Hepatocyte (in vitro differentiated cells): ENCODE results near the gene MPP4. TPM values are rescaled to one million over a fixed set of nuclear protein-coding genes. Genes with fewer than 3 reads are reported as not detected.

Experiments
- DNase-seq: peaks from one replicate; pipeline ENCODE4 v3.0.0-alpha.2; 2016; ENCODE audit warnings: low spot score
- H2AFZ ChIP-seq: fragments of 200-600 bp; sonication (generic); 2 replicates; pipeline ENCODE4 v1.6.0; 2016; ENCODE audit warnings: antibody characterized with exemption, mild to moderate bottlenecking
- H3K27ac ChIP-seq: fragments of 200-600 bp; sonication (generic); 2 replicates; pipeline ENCODE4 v1.5.1; 2016; ENCODE audit warnings: mild to moderate bottlenecking
- H3K27me3 ChIP-seq: fragments of 200-600 bp; sonication (generic); 2 replicates; pipeline ENCODE4 v1.6.1; 2016
- H3K36me3 ChIP-seq: fragments of 200-600 bp; sonication (generic); replicated peaks from 2 replicates; pipeline ENCODE4 v1.5.1; 2016; ENCODE audit warnings: low read depth; ENCODE audit not compliant: insufficient read depth
- H3K4me1 ChIP-seq: fragments of 200-600 bp; sonication (generic); 2 replicates; pipeline ENCODE4 v1.5.1; 2016; ENCODE audit warnings: mild to moderate bottlenecking, moderate library complexity; ENCODE audit not compliant: insufficient read depth
- H3K4me2 ChIP-seq: fragments of 200-600 bp; sonication (generic); 2 replicates; pipeline ENCODE4 v1.6.0; 2016
- H3K4me3 ChIP-seq: fragments of 200-600 bp; sonication (generic); 2 replicates; pipeline ENCODE4 v1.5.1; 2016; ENCODE audit warnings: mild to moderate bottlenecking
- H3K79me2 ChIP-seq: fragments of 200-600 bp; sonication (generic); 2 replicates; pipeline ENCODE4 v1.6.0; 2017; ENCODE audit warnings: mild to moderate bottlenecking
- H3K9me2 ChIP-seq: fragments of 200-600 bp; sonication (generic); replicated peaks from 2 replicates; pipeline ENCODE4 v1.6.0; 2017; ENCODE audit warnings: mild to moderate bottlenecking; ENCODE audit not compliant: insufficient read depth
- H3K9me3 ChIP-seq: fragments of 200-600 bp; sonication (generic); 2 replicates; pipeline ENCODE4 v1.5.1; 2016; ENCODE audit warnings: low read depth, mild to moderate bottlenecking
- H4K20me1 ChIP-seq: fragments of 200-600 bp; sonication (generic); 2 replicates; pipeline ENCODE4 v1.6.0; 2016; ENCODE audit warnings: mild to moderate bottlenecking; ENCODE audit not compliant: insufficient read depth, poor library complexity, severe bottlenecking
- CTCF ChIP-seq: fragments of 200-600 bp; sonication (generic); IDR thresholded peaks from 2 replicates; pipeline ENCODE4 v1.5.1; 2016; ENCODE audit warnings: antibody characterized with exemption, mild to moderate bottlenecking; ENCODE audit not compliant: poor library complexity
- EZH2 ChIP-seq: fragments of 200-600 bp; sonication (generic); IDR thresholded peaks from 2 replicates; pipeline ENCODE4 v1.6.1; 2016; ENCODE audit warnings: antibody characterized with exemption, mild to moderate bottlenecking, borderline replicate concordance
- EZH2phosphoT487 ChIP-seq: fragments of 200-600 bp; sonication (generic); IDR thresholded peaks from one replicate; pipeline ENCODE4 v1.6.1; 2018; ENCODE audit warnings: antibody characterized with exemption, mild to moderate bottlenecking, low read depth, moderate library complexity; ENCODE audit not compliant: unreplicated experiment, severe bottlenecking
- WGBS: methylation state at CpG from one replicate; pipeline ENCODE4 v1.1.6; 2016; ENCODE audit warnings: low lambda C conversion rate; ENCODE audit errors: missing lambda C conversion rate; 5-methylcytosine and 5-hydroxymethylcytosine counted together
- polyA plus RNA-seq: library from polyadenylated mRNA; unstranded; fragments of >200 nt; fragmentation: Nextera tagmentation; extraction: Ambion mirVana; gene quantifications from 2 replicates; pipeline ENCODE4 v1.2.1, GENCODE V29; 2016
- total RNA-seq: library from RNA; depleted of rRNA; stranded (reverse); fragments of >200 nt; gene quantifications from 2 replicates; pipeline ENCODE4 v1.2.3, GENCODE V29; 2014

The MPP4 gene
- total and polyA plus RNA-seq, 2 experiments from 2014 or later = 0.19 to 0.77 TPM

GRCh38 chr2:201668402-201668910 lies 30.0 kb downstream of the MPP4 start:
- Histone ChIP-seq H3K9me3 (no peaks in the 10 kb centered on the region), H2AFZ (no peak overlapping the region), H3K36me3 (no peaks in the 10 kb centered on the region), H3K27ac (no peak overlapping the region), H3K4me1 (no peaks in the 10 kb centered on the region), H3K9me2 (no peaks in the 10 kb centered on the region), H4K20me1 (no peaks in the 10 kb centered on the region), H3K4me3 (no peak overlapping the region), H3K4me2 (no peak overlapping the region), H3K79me2 (no peaks in the 10 kb centered on the region), H3K27me3 (no peaks in the 10 kb centered on the region)
- no peak for DNase-seq
- TF ChIP-seq CTCF (no peak), EZH2phosphoT487 (no peak), EZH2 (no peak)
- 44% methylated on average over 3 of the region's 3 CpGs for WGBS

GRCh38 chr2:201664334-201664733 lies 34.1 kb downstream of the MPP4 start:
- H2AFZ ChIP-seq = no peak overlapping the region
- no peaks in the 10 kb centered on the region for H3K27me3 ChIP-seq
- no peaks in the 10 kb centered on the region for H3K79me2 ChIP-seq
- no peaks in the 10 kb centered on the region for H3K4me1 ChIP-seq
- 82% methylated on average over 8 of the region's 8 CpGs for WGBS
- no peak for DNase-seq
- no peak for TF ChIP-seq CTCF
- TF ChIP-seq EZH2 = no peak
- TF ChIP-seq EZH2phosphoT487 = no peak
- no peaks in the 10 kb centered on the region for H4K20me1 ChIP-seq
- H3K4me3 ChIP-seq = no peak overlapping the region
- no peaks in the 10 kb centered on the region for H3K36me3 ChIP-seq
- no peak overlapping the region for H3K4me2 ChIP-seq
- no peaks in the 10 kb centered on the region for H3K9me3 ChIP-seq
- H3K9me2 ChIP-seq = no peaks in the 10 kb centered on the region
- H3K27ac ChIP-seq = no peak overlapping the region

- Histone ChIP-seq H3K4me2 (no peak overlapping the region), H2AFZ (no peak overlapping the region)
Observed at GRCh38 chr2:201661366-201661765, 37.1 kb downstream of the MPP4 start.

More at GRCh38 chr2:201661366-201661765, 37.1 kb downstream of the MPP4 start:
- H3K9me3 ChIP-seq = no peaks in the 10 kb centered on the region
- no peaks in the 10 kb centered on the region for H3K27me3 ChIP-seq
- H3K27ac ChIP-seq = no peak overlapping the region
- H3K4me1 ChIP-seq = no peaks in the 10 kb centered on the region
- H3K4me3 ChIP-seq = no peak overlapping the region
- H3K9me2 ChIP-seq = no peaks in the 10 kb centered on the region
- H3K36me3 ChIP-seq = no peaks in the 10 kb centered on the region
- DNase-seq = no peak
- WGBS = 61% methylated on average over 5 of the region's 5 CpGs
- TF ChIP-seq EZH2phosphoT487 = no peak
- TF ChIP-seq EZH2 = no peak
- no peak for TF ChIP-seq CTCF
- H4K20me1 ChIP-seq = no peaks in the 10 kb centered on the region
- no peaks in the 10 kb centered on the region for H3K79me2 ChIP-seq
